Myocyte (in vitro differentiated cells): Measurements from ENCODE around the gene ZNF33B. TPM values are rescaled to one million over a fixed set of nuclear protein-coding genes. Genes with fewer than 3 reads are reported as not detected.
A peak's percentile ranks its signal among the peaks of the same experiment; 100 is the strongest.
"Not testable (repeated sequence)": the region's sequence is repeated elsewhere in the genome, so short reads cannot be mapped to it uniquely, and the experiment has no call there.

ENCODE experiments used
- DNase-seq: peaks from one replicate; pipeline ENCODE4 v3.0.0-alpha.2; 2012; ENCODE audit warnings: low read depth
- polyA plus RNA-seq: library from polyadenylated mRNA; unstranded; fragments of >200 nt; gene quantifications from one replicate; pipeline ENCODE4 v1.2.1, GENCODE V29; 2012; ENCODE audit warnings: missing spikeins
- total RNA-seq: library from RNA; depleted of rRNA; stranded (reverse); fragments of >200 nt; gene quantifications from 2 replicates; pipeline ENCODE4 v1.2.3, GENCODE V29; 2014

The ZNF33B gene
- 2.5 and 4.6 TPM in 2 replicates for total RNA-seq
- 0.50 TPM for polyA plus RNA-seq

DNA sequence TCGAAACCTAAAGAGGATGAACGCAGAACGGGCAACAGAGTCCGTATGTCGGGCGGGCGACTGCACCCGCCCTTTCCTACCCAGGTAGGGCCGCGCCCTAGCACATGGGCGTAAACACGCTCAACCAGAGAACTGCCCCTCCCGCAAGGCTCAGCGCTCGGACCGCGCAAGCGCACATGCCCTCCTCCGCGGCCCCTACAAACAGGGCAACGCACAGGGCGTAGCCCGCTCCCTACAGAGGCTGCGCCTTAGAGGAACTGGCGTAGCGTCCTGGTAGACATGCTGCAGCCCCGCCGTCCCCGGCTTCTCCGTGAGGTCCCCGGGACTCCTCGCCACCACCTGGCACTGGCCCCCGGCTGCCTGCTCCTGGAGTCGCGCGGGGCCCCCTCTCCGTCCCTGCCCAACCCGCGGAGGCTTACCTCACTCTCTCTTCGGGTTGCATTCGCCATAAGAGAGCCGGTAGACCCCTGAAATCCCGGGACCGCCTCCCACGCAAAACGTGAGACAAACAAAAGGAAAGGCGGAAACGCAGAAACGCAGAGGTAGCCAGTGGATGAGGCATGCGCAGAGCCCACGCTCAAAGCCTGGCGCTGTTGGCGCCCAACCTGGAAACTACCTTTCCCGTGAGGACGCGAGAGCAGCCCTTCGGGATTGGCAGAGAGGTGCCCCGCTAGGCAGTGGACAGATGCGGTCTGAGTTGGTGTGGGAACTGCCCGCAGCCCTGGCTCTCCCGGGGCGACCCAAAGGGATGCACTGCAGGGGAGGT, at the start of gene ZNF33B:
ZNF33B (minus strand) TSS at position 516 of the 766 bp plus-strand sequence. CDS start 1,642 bp downstream, outside the sequence.
- peak; percentile 89 for DNase-seq

DNA sequence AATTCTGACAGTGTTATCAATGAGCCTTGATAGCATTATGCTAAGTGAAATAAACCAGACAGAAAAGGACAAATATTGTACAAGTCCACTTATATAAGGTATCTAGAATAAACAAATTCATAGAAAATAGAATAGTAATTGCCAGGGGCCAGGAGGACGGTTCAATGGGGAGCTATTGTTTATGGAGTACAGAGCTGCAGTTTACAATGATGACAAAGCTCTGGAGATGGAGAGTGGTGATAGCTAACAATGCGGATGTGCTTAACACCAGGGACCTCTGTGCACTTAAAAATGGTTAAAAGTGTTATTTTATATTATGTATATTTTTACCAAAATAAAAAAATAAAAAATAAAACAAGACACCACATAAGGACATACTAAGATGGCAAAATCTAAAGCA, 46.1 kb upstream of the ZNF33B start:
- DNase-seq, result no peak

DNA sequence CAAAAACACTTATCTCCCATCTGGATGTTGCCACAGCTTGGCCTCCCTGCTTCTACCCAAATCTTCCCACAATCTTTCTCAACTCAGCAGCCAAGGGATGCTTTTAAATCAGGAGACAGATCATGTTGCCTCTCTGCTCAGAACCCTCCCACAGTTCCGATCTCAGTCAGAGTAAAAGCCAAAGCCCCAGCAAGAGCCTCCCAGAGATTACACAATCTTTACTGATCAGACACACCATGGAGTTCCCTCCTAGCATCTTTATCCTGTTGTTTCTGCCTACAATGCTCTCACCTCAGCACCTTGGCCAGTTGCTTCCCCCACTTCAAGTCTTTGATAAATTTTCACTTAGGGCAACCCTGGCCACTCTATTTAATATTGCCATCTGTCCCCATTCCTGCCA, 41.9 kb upstream of the ZNF33B start:
- no peak for DNase-seq

DNA sequence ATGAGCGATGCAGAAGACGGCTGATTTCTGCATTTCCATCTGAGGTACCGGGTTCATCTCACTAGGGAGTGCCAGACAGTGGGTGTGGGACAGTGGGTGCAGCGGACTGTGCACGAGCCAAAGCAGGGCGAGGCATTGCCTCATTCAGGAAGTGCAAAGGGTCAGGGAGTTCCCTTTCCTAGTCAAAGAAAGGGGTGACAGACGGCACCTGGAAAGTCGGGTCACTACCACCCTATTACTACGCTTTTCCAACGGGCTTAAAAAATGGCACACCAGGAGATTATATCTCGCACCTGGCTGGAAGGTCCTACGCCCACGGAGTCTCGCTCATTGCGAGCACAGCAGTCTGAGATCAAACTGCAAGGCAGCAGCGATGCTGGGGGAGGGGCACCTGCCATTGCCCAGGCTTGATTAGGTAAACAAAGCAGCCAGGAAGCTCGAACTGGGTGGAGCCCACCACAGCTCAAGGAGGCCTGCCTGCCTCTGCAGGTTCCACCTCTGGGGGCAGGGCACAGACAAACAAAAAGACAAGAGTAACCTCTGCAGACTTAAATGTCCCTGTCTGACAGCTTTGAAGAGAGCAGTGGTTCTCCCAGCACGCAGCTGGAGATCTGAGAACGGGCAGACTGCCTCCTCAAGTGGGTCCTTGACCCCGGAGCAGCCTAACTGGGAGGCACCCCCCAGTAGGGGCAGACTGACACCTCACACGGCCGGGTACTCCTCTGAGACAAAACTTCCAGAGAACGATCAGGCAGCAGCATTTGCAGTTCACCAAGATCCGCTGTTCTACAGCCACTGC, 27.0 kb upstream of the ZNF33B start:
- not testable (repeated sequence) for DNase-seq

DNA sequence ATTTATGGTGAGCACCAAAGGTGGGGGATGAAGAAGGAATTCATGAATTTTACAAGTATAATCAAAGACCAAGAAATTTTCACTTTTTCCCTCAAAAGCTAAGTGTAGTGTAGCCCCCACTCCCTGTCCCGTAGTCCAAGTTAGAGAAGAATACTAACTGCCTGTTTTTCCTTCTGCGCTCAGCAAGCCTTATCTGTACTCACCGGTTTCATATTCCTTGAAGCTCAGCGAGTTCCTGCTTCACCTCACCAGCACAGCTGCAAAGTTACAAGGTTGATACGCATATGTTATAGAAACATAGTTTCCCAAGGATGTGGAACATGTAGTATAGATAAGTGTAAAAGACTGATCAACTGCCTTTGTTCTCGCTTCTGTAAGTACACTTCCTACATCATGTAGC, 16.0 kb upstream of the ZNF33B start:
- DNase-seq, result no peak

DNA sequence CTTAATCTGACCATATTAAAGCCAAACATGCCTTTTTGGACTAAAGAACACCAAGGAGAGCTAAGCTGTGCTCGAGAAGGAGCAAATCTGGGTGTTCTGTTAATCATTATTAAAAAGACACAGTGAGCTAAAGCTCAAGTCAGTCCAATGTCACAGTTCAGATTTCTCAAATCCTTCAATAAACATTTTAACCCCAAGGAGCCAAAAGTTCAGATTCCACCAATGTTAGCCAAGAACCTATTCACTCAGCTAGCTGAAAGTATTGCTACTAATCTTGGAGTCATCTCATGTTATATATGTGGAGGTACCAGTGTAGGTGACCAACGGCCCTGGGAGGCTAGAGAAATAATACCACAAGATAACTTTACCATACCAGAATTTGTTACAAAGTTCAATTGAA, 14.5 kb upstream of the ZNF33B start:
- no peak for DNase-seq

DNA sequence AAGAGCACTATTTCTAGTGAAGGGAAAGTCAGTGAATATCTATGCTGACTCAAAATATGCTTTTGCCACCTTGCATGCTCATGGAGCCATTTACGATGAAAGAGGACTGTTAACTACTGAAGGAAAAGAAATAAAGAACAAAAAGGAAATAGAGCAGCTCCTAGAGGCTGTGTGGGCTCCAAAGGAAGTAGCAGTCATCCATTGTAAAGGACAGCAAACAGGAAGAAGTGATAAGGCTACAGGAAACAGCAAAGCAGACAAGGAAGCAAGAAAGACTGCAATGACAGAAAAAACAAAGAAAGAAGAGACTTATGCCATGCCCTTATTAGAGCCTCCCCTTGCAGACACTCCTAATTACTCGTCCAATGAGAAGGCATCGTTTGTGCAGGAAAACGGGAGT, 12.0 kb upstream of the ZNF33B start:
- DNase-seq, result no peak

DNA sequence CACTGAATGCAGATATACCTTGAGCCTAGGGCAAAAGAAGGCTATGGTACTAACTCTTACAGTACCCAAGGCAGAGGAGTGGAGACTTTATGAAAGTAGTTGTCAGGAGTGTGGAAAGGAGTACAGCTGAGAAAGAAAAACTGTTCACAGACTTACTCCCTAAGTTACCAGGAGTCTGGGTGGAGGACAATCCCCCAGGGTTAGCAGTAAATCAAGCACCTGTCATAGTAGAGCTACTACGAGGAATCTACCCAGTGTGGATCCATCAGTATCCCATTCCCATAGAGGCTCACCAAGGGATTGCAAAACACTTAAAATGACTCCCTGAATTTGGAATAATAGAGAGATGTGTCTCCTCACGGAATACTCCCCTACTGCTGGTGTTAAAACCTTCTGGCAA, 10.1 kb upstream of the ZNF33B start:
- DNase-seq, result no peak

DNA sequence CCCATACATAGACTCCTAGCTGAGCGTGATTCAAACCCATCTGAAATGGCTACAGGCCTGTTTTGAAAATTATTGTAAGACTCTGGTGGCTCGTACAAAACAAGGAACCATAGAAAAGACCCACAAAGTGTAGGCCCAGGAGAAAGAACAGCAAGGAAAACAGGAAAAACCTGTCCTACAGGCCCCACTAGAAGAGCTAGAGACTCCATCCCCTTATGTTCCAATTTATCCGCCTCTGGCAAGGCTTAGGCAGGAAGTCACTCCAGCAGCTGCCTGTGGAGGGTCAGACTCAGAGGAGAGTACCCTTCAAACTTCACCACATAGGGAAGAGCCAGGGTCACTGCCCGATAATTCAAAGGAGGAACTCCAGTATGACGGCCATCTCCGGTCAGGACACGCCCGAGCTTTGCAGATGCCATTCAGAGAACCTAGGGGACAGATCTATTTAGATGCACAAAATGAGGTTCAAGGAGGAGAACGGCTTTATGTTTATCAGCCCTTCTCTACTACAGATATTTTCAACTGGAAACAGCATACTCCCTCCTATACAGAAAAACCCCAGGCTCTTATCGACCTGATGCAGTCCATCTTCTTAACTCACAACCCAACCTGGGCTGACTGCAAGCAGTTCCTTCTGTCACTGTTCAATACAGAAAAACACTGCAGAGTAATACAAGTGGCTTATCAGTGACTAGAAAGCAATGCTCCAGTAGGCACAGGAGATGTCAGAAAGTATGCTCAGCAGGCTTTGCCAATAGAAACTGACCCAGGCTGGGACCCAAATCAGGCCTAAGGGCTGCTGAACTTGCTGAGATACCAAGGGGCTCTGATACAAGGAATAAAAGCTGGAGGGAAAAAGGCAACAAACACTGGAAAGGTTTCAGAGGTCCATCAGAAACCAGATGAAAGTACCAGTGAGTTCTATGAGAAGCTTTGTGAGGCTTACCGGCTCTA, 8.6 kb upstream of the ZNF33B start:
- no peak for DNase-seq

DNA sequence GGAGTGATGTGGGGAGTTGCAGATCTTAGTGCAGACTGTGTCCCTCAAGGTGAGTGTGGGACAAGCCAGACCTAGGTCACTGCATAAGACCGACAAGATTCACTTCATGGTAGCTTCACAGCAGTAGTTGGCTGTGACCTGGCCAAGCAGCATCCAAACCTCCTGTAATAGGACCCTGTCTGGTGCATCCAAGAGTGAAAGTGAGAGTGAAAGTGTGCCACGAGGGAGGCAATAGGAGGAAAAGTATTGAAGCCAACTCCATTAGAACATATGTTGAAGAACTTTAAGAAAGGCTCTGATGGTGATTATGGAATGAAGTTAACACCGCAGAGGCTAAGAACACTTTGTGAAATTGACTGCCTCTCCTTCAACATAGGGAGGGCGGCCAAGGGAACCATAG, 7.8 kb upstream of the ZNF33B start:
- DNase-seq, result no peak

DNA sequence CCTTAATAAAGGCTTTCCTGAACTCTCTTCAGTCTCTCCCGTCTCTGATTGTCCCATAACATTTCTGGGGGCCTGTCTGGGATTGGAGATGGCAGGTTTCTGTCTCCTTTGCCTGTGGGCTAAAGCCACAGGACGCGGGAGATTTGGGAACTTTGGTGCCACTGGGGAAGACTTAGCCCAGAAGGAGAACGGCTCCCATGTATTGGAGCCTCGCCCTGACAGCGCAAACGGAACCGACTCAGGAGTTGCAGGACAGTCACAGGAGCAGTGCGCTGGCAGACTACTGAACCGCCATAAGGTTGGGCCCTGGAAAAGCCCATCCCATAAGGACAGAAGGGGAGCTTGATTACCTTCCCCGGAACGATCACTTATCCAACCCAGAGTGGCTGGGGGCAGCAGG, 7.1 kb upstream of the ZNF33B start:
- no peak for DNase-seq

DNA sequence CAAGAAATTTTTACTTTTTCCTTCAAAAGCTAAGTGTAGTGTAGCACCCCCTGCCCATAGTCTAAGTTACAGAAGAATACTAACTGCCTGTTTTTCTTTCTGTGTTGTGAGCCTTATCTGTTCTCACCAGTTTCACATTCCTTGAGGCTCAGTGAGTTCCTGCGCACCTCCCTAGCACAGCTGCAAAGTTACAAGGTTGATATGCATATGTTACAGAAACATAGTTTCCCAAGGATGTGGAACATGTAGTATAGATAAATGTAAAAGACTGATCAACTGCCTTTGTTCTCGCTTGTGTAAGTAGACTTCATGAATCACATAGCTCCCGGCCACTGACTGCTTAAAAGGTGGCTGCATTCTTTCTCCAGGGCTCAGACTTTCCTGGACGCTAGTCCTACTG, 6.7 kb upstream of the ZNF33B start:
- no peak for DNase-seq

DNA sequence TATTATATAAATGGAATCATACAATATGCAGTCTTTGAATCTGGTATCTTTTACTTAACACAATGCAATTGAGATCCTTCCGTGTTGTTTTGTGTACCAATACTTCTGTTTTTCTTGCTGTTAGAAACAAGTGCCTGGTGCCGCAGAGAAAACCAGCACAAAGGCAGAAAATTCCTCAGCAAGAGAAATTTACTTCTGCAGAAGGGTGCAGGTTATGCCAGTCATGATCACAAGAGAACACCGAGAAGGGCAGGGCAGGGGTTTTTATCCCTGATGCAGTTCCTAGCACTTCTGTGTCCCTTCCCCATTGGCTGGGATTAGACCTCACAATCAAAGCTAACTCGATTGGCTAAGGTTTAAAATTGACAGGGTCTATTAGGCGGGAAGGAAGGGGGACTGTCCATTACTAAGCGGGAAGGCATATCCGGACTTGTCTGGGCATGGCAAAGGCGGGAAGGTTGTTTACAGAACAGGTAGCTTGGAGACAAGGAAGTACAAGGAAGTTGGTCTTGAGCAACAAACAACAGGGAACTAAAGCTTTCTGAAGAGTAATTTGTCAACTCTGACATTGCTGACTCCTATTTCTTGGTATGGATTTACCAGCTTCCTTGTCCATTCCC, 2.4 kb upstream of the ZNF33B start:
- no peak for DNase-seq

DNA sequence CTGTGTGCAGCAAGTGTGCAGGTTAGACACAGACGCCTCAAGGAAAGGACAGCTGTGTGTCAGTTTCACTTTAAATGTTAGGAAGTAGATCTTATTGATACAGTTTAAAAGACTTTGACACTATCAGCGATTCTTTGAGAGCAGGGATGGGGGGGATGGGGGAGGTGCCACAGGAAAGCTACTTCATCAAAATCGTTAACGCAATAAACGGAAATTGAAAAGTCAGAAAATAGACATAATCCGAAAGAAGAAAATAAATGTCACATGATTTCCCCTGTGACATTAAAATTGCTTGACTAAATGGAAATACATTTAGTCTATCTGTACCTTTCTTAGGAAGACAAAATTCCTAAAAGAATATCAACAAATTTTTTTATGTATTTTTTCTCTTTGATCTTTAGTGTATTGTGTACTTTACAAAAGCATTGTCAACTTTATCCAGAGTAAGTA, 476 bp upstream of the ZNF33B start:
- no peak for DNase-seq

DNA sequence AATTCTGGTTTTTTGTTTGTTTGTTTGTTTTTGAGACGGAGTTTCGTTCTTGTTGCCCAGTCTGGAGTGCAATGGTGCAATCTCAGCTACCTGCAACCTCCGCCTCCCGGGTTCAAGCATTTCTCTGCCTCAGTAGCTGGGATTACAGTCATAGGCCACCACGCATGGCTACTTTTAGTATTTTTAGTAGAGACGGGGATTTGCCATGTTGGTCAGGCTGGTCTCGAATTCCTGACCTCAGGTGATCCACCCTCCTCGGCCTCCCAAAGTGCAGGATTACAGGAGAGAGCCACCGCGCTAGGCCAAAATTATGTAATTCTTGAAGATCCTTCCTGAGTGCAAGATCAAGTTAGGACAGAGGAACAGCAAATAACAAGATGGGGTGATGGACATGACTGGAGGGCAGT, 719 bp downstream of the ZNF33B start:
- DNase-seq, result no peak

DNA sequence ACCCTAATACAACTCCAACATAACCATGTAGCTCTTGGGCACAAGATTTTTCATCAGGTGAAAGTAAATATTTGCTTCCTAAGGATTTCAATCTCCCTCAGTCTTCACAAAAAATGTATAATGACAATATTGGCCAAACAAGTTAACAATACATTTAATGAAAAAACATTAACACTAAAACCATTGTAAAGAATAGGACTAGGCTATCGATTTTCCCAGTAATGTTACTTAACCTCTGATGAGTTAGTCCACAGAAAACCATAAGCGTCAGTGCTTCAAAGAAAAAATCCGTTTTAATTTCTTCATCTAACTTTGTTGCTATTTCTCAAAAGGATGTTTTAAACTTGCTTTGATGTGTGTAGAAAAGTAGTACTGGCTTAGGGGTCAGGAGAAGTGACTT, 1.2 kb downstream of the ZNF33B start:
- DNase-seq, result no peak

DNA sequence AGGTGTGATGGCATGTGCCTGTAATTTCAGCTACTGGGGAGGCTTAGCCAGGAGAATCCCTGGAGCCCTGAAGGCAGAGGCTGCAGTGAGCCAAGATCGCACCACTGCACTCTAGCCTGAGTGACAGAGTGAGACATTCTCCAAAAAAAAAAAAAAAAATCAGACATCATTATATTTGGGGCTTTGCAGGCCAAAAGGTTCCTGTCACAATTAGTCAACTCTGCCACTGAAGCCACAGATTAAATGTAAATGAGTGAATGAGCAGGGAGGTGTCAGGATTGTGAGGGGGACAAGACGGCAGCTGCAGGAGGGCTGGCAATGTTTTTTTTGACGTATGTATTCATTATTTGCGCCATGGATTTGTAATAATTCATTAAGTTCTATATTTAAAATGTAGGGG, 3.3 kb downstream of the ZNF33B start:
- DNase-seq, result no peak

DNA sequence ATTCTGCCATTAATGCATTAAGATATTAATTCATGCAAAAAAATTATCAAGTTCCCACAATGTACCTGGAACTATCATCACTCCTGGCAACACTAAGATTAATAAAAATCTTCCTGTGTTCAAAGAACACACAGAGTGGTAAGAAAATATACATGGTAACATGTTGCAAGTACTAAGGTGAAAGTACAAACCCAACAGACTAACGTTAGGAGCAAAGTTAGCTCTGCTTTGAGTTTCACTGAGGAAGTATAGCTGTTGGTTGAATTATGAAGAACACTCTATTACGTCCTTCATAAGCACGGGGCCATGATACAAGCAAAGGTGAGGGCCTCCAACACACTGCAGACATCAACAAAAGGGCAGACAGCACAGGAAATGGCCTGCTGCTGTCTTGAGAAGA, 5.8 kb downstream of the ZNF33B start:
- DNase-seq, result no peak

DNA sequence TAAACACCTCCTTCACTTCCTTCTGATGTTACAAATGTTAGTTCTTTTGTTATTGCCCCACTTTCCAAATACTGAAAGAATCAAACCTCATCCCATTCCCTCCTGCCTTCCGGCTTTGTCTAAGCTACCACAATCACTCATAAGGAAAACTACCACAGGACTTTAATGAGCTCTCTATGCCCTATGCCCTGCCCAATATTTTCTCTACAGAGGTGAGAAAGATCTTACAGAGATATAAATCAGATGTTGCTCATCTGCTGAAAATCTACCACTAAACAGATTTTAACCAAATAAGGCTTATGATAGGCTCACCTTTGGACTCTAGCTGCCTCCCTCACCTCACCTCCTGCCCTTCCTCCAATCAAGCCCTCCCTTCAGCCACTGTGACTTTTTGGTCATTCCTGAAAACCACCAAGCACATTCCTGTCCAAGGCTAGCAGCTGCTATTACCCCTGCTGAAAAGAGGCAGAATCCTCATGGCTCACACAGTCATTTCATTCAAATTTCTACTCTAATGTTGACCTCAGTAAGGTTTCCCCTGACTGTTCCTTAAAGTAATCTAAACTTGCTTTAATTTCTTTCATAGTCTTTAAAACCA, 7.7 kb downstream of the ZNF33B start:
- peak; percentile 66 for DNase-seq

DNA sequence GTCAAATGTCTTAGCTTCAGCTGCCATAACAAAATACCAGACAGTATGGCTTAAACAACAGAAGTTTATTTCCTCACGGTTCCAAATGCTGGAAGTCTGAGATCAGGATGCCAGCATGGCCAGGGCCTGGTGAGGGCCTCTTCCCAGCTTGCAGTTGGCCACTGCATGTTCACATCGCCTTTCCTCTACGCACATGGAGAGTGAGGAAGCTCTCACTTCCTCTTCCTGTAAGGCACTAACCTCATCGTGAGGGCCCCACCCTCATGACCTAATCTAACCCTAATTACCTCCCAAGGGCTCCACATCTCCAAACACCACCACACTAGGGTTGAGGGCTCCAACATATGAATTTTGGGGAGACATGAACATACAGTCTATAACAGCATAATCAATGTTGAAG, 14.4 kb downstream of the ZNF33B start:
- DNase-seq, result no peak

DNA sequence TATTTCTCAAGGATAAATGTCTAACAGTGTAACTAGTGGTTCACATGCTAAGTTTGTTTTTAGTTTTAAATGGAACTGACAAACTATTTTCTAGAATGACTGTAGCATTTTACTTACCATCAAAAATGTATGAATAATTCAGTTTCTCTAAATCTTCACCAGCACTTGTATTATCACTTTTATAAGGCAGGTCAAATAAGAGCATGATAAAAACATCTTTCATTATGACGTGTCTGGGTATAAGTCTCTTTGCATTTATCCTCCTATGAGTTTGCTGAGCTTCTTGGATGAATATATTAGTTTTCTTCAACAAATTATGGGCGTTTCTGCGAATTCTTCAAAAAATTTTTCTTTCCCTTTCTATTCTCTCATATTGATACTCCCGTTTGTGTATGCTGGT, 19.9 kb downstream of the ZNF33B start:
- DNase-seq, result no peak
